HCT116 (cell line): ENCODE results near the gene CACNA2D3. TPM values are rescaled to one million over a fixed set of nuclear protein-coding genes. Genes with fewer than 3 reads are reported as not detected.

Experiments used
- ATAC-seq: fragments of 200-7000 bp; cut with Tn5 transposase; 2 replicates; pipeline ENCODE4 v1.9.1; 2020; ENCODE audit warnings: mild to moderate bottlenecking, moderate library complexity
- BruUV-seq: library from RNA; stranded (reverse); fragments of 400-500 nt; replicated peaks from 2 replicates; lab custom pipeline; 2021; lab: Mats Ljungman, UMichigan
- CTCF ChIA-PET: fragments of 300-600 bp; sonication (Branson Sonifier 250); formaldehyde crosslinking; loops from one replicate; lab custom pipeline; 2021; ENCODE audit warnings: antibody characterized with exemption; lab: Charles Lee
- POLR2A ChIA-PET: fragments of 300-600, 350-600 bp; sonication (Branson Sonifier 250); formaldehyde crosslinking; loops from one replicate; lab custom pipeline; 2021; ENCODE audit warnings: antibody characterized with exemption; lab: Charles Lee
- RAD21 ChIA-PET, 2 experiments: fragments of 300-600 bp; sonication (Branson Sonifier 250); formaldehyde crosslinking; loops; one replicate each; lab custom pipeline; 2023; ENCODE audit warnings: low total read pairs in 2 of 2; ENCODE audit not compliant: uncharacterized antibody in 2 of 2, unreplicated experiment in 2 of 2, low non-redundant PET in 1 of 2; lab: Charles Lee
- DNase-seq: peaks from one replicate; pipeline ENCODE4 v3.0.0-alpha.2; 2010; ENCODE audit warnings: low read depth, low spot score
- H2AFZ ChIP-seq: fragments of 200-600 bp; shearing (Covaris generic), sonication (generic); 2 replicates; pipeline ENCODE4 v1.6.1; 2017; ENCODE audit warnings: low read depth, mixed run types, mixed read lengths, antibody characterized with exemption, low read length; ENCODE audit not compliant: poor library complexity, severe bottlenecking
- H3K27ac ChIP-seq: 2 replicates; pipeline ENCODE4 v1.5.1; 2012; ENCODE audit warnings: low read depth, low read length
- H3K27me3 ChIP-seq: fragments of 200-600 bp; sonication (generic); 2 replicates; pipeline ENCODE4 v1.6.1; 2016; ENCODE audit warnings: mixed run types, low read length, mixed read lengths; ENCODE audit not compliant: insufficient read depth
- H3K36me3 ChIP-seq, 2 experiments: fragments of 200-500 bp in 1 of 2; fragments of 200-600 bp in 1 of 2; sonication (Bioruptor generic) in 1 of 2; sonication (generic) in 1 of 2; 2 replicates each; pipeline versions ENCODE4 v1.5.1 to v1.6.1; 2014 to 2016; ENCODE audit warnings: low read length in 2 of 2, inconsistent platforms in 1 of 2, mixed read lengths in 1 of 2, mixed run types in 1 of 2; ENCODE audit not compliant: insufficient read depth in 2 of 2, control insufficient read depth in 1 of 2
- H3K4me1 ChIP-seq, 2 experiments: fragments of 200-600 bp in 1 of 2; sonication (generic) in 1 of 2; 2 replicates each; pipeline versions ENCODE4 v1.5.1 to v1.6.1; 2012 to 2017; ENCODE audit warnings: low read length in 2 of 2, inconsistent platforms in 1 of 2, mild to moderate bottlenecking in 1 of 2, mixed read lengths in 1 of 2, mixed run types in 1 of 2, moderate library complexity in 1 of 2; ENCODE audit not compliant: insufficient read depth in 2 of 2, control insufficient read depth in 1 of 2
- H3K4me2 ChIP-seq: fragments of 200-600 bp; sonication (generic); 2 replicates; pipeline ENCODE4 v1.6.1; 2017; ENCODE audit warnings: mixed run types, low read length, mixed read lengths
- H3K4me3 ChIP-seq, 2 experiments: fragments of 200-600 bp in 1 of 2; sonication (generic) in 1 of 2; replicated peaks in 1 of 2; 2 replicates each; pipeline ENCODE4 v1.5.1; 2011 to 2016; ENCODE audit warnings: low read length in 2 of 2, control low read depth in 1 of 2, low read depth in 1 of 2, mild to moderate bottlenecking in 1 of 2, mixed read lengths in 1 of 2, mixed run types in 1 of 2
- H3K79me2 ChIP-seq: fragments of 200-600 bp; sonication (generic); 2 replicates; pipeline ENCODE4 v1.6.1; 2017; ENCODE audit warnings: mild to moderate bottlenecking, mixed run types, low read length, moderate library complexity, mixed read lengths; ENCODE audit not compliant: insufficient read depth
- H3K9ac ChIP-seq: fragments of 200-600 bp; sonication (generic); 2 replicates; pipeline ENCODE4 v1.6.1; 2016; ENCODE audit warnings: low read length, mixed read lengths
- H3K9me2 ChIP-seq: fragments of 200-600 bp; sonication (generic), shearing (Covaris generic); 2 replicates; pipeline ENCODE4 v1.6.1; 2017; ENCODE audit warnings: mixed run types, mild to moderate bottlenecking, moderate library complexity; ENCODE audit not compliant: insufficient read depth
- H3K9me3 ChIP-seq, 2 experiments: fragments of 200-500 bp in 1 of 2; fragments of 200-600 bp in 1 of 2; sonication (Bioruptor generic) in 1 of 2; sonication (generic) in 1 of 2; 2 replicates each; pipeline ENCODE4 v1.6.1; 2014 to 2017; ENCODE audit warnings: low read length in 2 of 2, mixed read lengths in 2 of 2, inconsistent platforms in 1 of 2, low read depth in 1 of 2, mild to moderate bottlenecking in 1 of 2, mixed run types in 1 of 2, moderate library complexity in 1 of 2; ENCODE audit not compliant: control insufficient read depth in 1 of 2, insufficient read depth in 1 of 2
- H4K20me1 ChIP-seq: fragments of 200-600 bp; sonication (generic), shearing (Covaris generic); 2 replicates; pipeline ENCODE4 v1.6.1; 2017; ENCODE audit warnings: mixed run types, mild to moderate bottlenecking, moderate library complexity; ENCODE audit not compliant: insufficient read depth
- ELF1 ChIP-seq: IDR thresholded peaks from 2 replicates; pipeline ENCODE4 v1.6.1; 2012; ENCODE audit warnings: low read depth, borderline replicate concordance
- EZH2phosphoT487 ChIP-seq: fragments of 200-600 bp; IDR thresholded peaks from 2 replicates; pipeline ENCODE4 v1.6.1; 2018; ENCODE audit warnings: antibody characterized with exemption, borderline replicate concordance
- JUND ChIP-seq: IDR thresholded peaks from 2 replicates; pipeline ENCODE4 v1.6.1; 2012
- POLR2AphosphoS5 ChIP-seq: IDR thresholded peaks from 2 replicates; pipeline ENCODE4 v1.6.1; 2011; ENCODE audit warnings: mild to moderate bottlenecking, low read depth, low read length, moderate library complexity
- RAD21 ChIP-seq: IDR thresholded peaks from 2 replicates; pipeline ENCODE4 v1.6.1; 2012; ENCODE audit warnings: low read depth, mild to moderate bottlenecking
- SIN3A ChIP-seq: IDR thresholded peaks from 2 replicates; pipeline ENCODE4 v1.6.1; 2012; ENCODE audit warnings: low read depth
- SRF ChIP-seq: IDR thresholded peaks from 2 replicates; pipeline ENCODE4 v1.6.1; 2012; ENCODE audit warnings: low read depth
- TCF7L2 ChIP-seq: IDR thresholded peaks from 2 replicates; pipeline ENCODE4 v1.7.0; 2011; ENCODE audit warnings: borderline replicate concordance, inconsistent platforms; ENCODE audit not compliant: insufficient read depth, insufficient read length; ENCODE audit errors: extremely low read depth
- YY1 ChIP-seq: IDR thresholded peaks from 2 replicates; pipeline ENCODE4 v1.6.1; 2011; ENCODE audit warnings: low read length, low read depth, moderate library complexity, mild to moderate bottlenecking; ENCODE audit not compliant: insufficient replicate concordance; ENCODE audit errors: extremely low read depth
- ZFX ChIP-seq: fragments of 450-650 bp; IDR thresholded peaks from 2 replicates; pipeline ENCODE4 v1.6.1; 2017
- ZNF274 ChIP-seq: fragments of 200-500 bp; sonication (Bioruptor generic); IDR thresholded peaks from 2 replicates; pipeline ENCODE4 v1.6.1; 2014; ENCODE audit warnings: mild to moderate bottlenecking, low read depth, low read length, inconsistent platforms
- intact Hi-C: fragments of 100-400 bp; cut with micrococcal nuclease; formaldehyde crosslinking; loops from 2 replicates; pipeline ENCODE4 v1.10.0; 2022
- total RNA-seq: library from RNA; stranded (reverse); gene quantifications from one replicate; pipeline ENCODE4 v1.2.1, GENCODE V29; 2021; ENCODE audit not compliant: unreplicated experiment
- TF ChIP-seq, protein P1 (sequence below): IDR thresholded peaks from 2 replicates; pipeline ENCODE4 v1.6.1; 2012
- TF ChIP-seq, protein P2 (sequence below): IDR thresholded peaks from 2 replicates; pipeline ENCODE4 v1.6.1; 2012

Gene CACNA2D3
- total RNA-seq, 1 experiment from 2014 or later: 0.20 TPM

DNA sequence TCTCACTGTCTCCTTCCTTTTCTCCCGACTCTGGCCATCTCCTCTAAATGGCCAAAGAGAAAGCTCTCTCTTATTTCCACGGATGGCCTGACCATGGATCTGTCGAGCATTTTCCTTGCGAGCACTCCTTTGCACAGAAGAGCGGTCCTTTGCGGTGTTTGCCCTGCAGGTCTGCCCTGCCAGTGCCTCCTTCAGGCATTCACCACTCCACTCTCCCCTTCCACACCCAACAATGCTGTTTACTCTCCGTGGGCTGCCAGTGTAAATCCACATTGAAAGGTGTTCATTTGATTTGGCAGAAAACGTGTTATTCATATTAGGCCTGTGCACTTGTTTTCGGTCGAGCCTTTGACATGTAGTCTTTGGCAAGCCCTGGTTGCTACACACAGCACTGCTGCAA is 49.6 kb downstream of the CACNA2D3 start:
- POLR2A ChIA-PET: no interaction called here
- Histone ChIP-seq H3K9ac (no peak overlapping the region), H3K4me2 (no peak overlapping the region)
- no peak for TF ChIP-seq YY1
- TF ChIP-seq JUND: no peak
- TF ChIP-seq ZFX: no peak
- no peak for TF ChIP-seq SIN3A
- no peak for TF ChIP-seq RAD21
- no peak for TF ChIP-seq SRF
- no peak for TF ChIP-seq ZNF274
- no peak for TF ChIP-seq TCF7L2
- TF ChIP-seq, protein P1, sequence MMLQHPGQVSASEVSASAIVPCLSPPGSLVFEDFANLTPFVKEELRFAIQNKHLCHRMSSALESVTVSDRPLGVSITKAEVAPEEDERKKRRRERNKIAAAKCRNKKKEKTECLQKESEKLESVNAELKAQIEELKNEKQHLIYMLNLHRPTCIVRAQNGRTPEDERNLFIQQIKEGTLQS: no peak
- TF ChIP-seq, protein P2, sequence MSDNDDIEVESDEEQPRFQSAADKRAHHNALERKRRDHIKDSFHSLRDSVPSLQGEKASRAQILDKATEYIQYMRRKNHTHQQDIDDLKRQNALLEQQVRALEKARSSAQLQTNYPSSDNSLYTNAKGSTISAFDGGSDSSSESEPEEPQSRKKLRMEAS: no peak
- no peak for TF ChIP-seq POLR2AphosphoS5
- no peak for TF ChIP-seq EZH2phosphoT487
- TF ChIP-seq, all 23 proteins: peak for 0
- RAD21 ChIA-PET: no interaction called here
- no peaks in the 10 kb centered on the region for H3K79me2 ChIP-seq
- peaks cover 32% of the 10 kb centered on the region for H3K27me3 ChIP-seq
- no peaks in the 10 kb centered on the region for H4K20me1 ChIP-seq
- no peaks in the 10 kb centered on the region for H3K9me2 ChIP-seq
- H2AFZ ChIP-seq: no peak overlapping the region
- intact Hi-C loops: no loop called here
- H3K36me3 ChIP-seq: no peaks in the 10 kb centered on the region
- CTCF ChIA-PET: no interaction called here
- BruUV-seq: no TSS peak
- no peak overlapping the region for H3K4me3 ChIP-seq
- no peaks in the 10 kb centered on the region for H3K9me3 ChIP-seq
- DNase-seq (no peak), ATAC-seq (no peak)
- H3K27ac ChIP-seq: no peak overlapping the region
- no peaks in the 10 kb centered on the region for H3K4me1 ChIP-seq

DNA sequence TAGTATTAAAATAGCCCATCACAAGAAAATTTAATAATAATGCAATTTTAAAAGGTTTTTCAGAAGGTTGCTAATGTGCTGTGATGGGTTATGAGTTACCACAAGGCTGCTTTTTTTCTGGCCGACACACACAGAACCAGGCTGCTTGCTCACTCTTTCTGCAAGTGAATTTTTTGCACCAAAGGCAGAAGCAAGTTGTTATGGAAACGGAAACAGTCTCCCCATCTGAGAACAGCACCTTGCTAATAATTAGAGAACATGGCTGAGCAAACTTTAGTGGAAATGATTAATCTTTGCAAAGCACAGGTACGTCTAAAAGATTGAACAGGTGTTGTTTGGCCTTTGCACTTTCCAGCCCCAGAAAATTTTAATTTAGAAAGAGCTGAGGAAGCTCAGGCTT is 51.0 kb downstream of the CACNA2D3 start:
- ATAC-seq (no peak), DNase-seq (no peak)
- RAD21 ChIA-PET: no interaction called here
- Histone ChIP-seq H3K4me3 (no peak overlapping the region), H3K9me3 (no peaks in the 10 kb centered on the region), H3K36me3 (no peaks in the 10 kb centered on the region), H3K4me1 (no peaks in the 10 kb centered on the region), H3K79me2 (no peaks in the 10 kb centered on the region), H3K27me3 (peaks cover 42% of the 10 kb centered on the region), H3K9ac (no peak overlapping the region), H3K27ac (no peak overlapping the region), H2AFZ (no peak overlapping the region), H4K20me1 (no peaks in the 10 kb centered on the region; the same call in 1 of the 2 replicates), H3K9me2 (no peaks in the 10 kb centered on the region), H3K4me2 (no peak overlapping the region)
- no TSS peak for BruUV-seq
- intact Hi-C loops: no loop called here
- CTCF ChIA-PET: no interaction called here
- TF ChIP-seq ELF1: no peak
- POLR2A ChIA-PET: no interaction called here
